ENCODE measurements around the gene PHLPP2. TPM values are rescaled to one million over a fixed set of nuclear protein-coding genes. Genes with fewer than 3 reads are reported as not detected.

The PHLPP2 gene
- total and polyA plus RNA-seq, 2 donors (not counting 1 experiment from before 2014, with no cell fraction given) = 9.7 to 13.2 TPM

DNA sequence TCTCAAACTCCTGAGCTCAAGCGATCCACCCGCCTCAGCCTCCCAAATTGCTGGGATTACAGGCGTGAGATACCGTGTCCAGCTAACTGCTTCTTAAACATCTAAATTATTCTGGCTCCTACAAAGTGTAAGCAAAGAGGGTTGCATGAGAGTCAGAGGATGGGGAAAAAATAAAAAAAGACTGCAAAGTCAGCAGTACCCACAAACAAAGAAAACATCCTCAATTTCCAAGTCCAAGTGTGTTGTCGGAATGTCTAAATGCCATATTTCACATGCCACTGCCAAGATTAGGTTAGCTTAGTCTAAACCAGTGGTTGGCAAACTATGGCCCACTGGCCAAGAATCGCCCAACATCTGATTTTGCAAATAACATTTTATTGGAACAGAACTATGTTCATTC is 13.0 kb upstream of the PHLPP2 start:
- H2AFZ ChIP-seq (ENCODE audit: low read length) = no peak overlapping the region
- DNase-seq (ENCODE audit: low read depth in 2 of 2) = no peak
- no peaks in the 10 kb centered on the region for H3K9me3 ChIP-seq (ENCODE audit: control insufficient read depth, insufficient read depth, low read depth, low read length)
- H3K4me1 ChIP-seq (ENCODE audit: control insufficient read depth, extremely low read depth, insufficient read depth, low read length) = no peaks in the 10 kb centered on the region
- H3K4me3 ChIP-seq (replicated peaks in 1 of 4; ENCODE audit: control extremely low read depth in 1 of 4, insufficient read depth in 1 of 4, low read depth in 3 of 4, low read length in 4 of 4) = no peak overlapping the region
- H3K27me3 ChIP-seq (ENCODE audit: control insufficient read depth, insufficient read depth, low read length) = no peaks in the 10 kb centered on the region
- H3K27ac ChIP-seq (ENCODE audit: insufficient read depth, low read length) = no peak overlapping the region
- H4K20me1 ChIP-seq (ENCODE audit: control insufficient read depth, extremely low read depth, insufficient read depth, low read length) = no peaks in the 10 kb centered on the region
- H3K79me2 ChIP-seq (ENCODE audit: control insufficient read depth, insufficient read depth, low read length) = no peaks in the 10 kb centered on the region
- TF ChIP-seq EZH2 (IDR thresholded peaks at IDR 0.05; ENCODE audit: low read length, missing control alignments) = no peak
- TF ChIP-seq, protein P1, sequence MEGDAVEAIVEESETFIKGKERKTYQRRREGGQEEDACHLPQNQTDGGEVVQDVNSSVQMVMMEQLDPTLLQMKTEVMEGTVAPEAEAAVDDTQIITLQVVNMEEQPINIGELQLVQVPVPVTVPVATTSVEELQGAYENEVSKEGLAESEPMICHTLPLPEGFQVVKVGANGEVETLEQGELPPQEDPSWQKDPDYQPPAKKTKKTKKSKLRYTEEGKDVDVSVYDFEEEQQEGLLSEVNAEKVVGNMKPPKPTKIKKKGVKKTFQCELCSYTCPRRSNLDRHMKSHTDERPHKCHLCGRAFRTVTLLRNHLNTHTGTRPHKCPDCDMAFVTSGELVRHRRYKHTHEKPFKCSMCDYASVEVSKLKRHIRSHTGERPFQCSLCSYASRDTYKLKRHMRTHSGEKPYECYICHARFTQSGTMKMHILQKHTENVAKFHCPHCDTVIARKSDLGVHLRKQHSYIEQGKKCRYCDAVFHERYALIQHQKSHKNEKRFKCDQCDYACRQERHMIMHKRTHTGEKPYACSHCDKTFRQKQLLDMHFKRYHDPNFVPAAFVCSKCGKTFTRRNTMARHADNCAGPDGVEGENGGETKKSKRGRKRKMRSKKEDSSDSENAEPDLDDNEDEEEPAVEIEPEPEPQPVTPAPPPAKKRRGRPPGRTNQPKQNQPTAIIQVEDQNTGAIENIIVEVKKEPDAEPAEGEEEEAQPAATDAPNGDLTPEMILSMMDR (conservative IDR thresholded peaks at IDR 0.05 in 1 of 2, IDR thresholded peaks at IDR 0.05 in 1 of 2; ENCODE audit: low read depth in 1 of 2, low read length in 2 of 2) = no peak
- H3K4me2 ChIP-seq (ENCODE audit: extremely low read depth, insufficient read depth, low read length) = no peak overlapping the region
- no peak overlapping the region for H3K9ac ChIP-seq (ENCODE audit: insufficient read depth, low read length)
- H3K36me3 ChIP-seq (ENCODE audit: control insufficient read depth, insufficient read depth, low read length) = peaks cover 14% of the 10 kb centered on the region

DNA sequence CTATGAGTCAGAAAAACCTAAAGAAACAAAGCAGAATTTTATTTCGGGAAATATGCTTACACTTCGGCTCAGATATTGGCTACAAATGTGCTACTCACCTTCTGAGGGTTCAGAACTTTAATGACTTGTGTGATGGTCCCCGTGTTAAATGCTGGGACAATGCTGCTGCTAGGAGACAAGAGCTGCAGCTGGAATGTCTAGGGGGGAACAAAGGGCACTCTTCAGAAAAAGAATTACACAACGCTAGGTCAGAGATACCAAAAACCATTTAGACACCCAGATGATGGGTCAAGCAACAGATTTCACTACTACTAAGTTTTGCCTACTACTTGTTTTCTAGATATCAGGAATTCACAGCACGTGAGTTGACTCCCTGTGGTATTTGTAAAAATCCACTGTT is 10.0 kb upstream of the PHLPP2 start:
- no peaks in the 10 kb centered on the region for H3K79me2 ChIP-seq (ENCODE audit: control insufficient read depth, insufficient read depth, low read length)
- H3K9me3 ChIP-seq (ENCODE audit: control insufficient read depth, insufficient read depth, low read depth, low read length) = no peaks in the 10 kb centered on the region
- no peaks in the 10 kb centered on the region for H4K20me1 ChIP-seq (ENCODE audit: control insufficient read depth, extremely low read depth, insufficient read depth, low read length)
- no peaks in the 10 kb centered on the region for H3K4me1 ChIP-seq (ENCODE audit: control insufficient read depth, extremely low read depth, insufficient read depth, low read length)
- no peak for DNase-seq (ENCODE audit: low read depth in 2 of 2)
- no peaks in the 10 kb centered on the region for H3K27me3 ChIP-seq (ENCODE audit: control insufficient read depth, insufficient read depth, low read length)
- no peak overlapping the region for H3K9ac ChIP-seq (ENCODE audit: insufficient read depth, low read length)
- H3K4me3 ChIP-seq (replicated peaks in 1 of 4; ENCODE audit: control extremely low read depth in 1 of 4, insufficient read depth in 1 of 4, low read depth in 3 of 4, low read length in 4 of 4) = no peak overlapping the region
- TF ChIP-seq, protein P1 (conservative IDR thresholded peaks at IDR 0.05 in 1 of 2, IDR thresholded peaks at IDR 0.05 in 1 of 2; ENCODE audit: low read depth in 1 of 2, low read length in 2 of 2) = no peak
- no peak for TF ChIP-seq EZH2 (IDR thresholded peaks at IDR 0.05; ENCODE audit: low read length, missing control alignments)
- H3K36me3 ChIP-seq (ENCODE audit: control insufficient read depth, insufficient read depth, low read length) = peaks cover 17% of the 10 kb centered on the region
- no peak overlapping the region for H3K27ac ChIP-seq (ENCODE audit: insufficient read depth, low read length)
- no peak overlapping the region for H3K4me2 ChIP-seq (ENCODE audit: extremely low read depth, insufficient read depth, low read length)
- no peak overlapping the region for H2AFZ ChIP-seq (ENCODE audit: low read length)

DNA sequence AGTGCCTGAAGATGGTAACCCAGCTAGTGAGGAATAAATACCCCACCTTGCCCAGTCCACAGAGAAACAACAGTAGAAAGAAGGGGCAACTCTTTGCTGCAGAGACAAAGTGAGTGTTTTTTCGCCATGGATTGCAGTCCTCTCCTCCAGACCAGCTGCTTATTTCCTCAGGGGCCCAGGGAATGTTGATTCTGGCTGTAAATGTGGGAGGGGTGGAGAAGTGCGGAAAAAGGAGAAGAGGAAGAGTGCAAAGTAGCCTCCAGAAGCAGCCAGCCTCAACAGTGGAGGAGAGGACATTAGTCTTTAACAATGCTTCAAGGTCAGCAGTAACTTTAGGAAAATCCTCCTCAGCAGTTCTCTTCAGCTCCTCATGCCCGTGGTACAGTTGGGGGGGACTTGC is 8.1 kb upstream of the PHLPP2 start:
- Histone ChIP-seq H3K79me2 (ENCODE audit: control insufficient read depth, insufficient read depth, low read length) (no peaks in the 10 kb centered on the region), H3K4me1 (ENCODE audit: control insufficient read depth, extremely low read depth, insufficient read depth, low read length) (no peaks in the 10 kb centered on the region), H3K4me3 (replicated peaks in 1 of 4; ENCODE audit: control extremely low read depth in 1 of 4, insufficient read depth in 1 of 4, low read depth in 3 of 4, low read length in 4 of 4) (no peak overlapping the region), H3K27ac (ENCODE audit: insufficient read depth, low read length) (no peak overlapping the region), H3K9ac (ENCODE audit: insufficient read depth, low read length) (no peak overlapping the region), H3K4me2 (ENCODE audit: extremely low read depth, insufficient read depth, low read length) (no peak overlapping the region), H2AFZ (ENCODE audit: low read length) (no peak overlapping the region), H3K36me3 (ENCODE audit: control insufficient read depth, insufficient read depth, low read length) (peaks cover 11% of the 10 kb centered on the region), H4K20me1 (ENCODE audit: control insufficient read depth, extremely low read depth, insufficient read depth, low read length) (no peaks in the 10 kb centered on the region), H3K9me3 (ENCODE audit: control insufficient read depth, insufficient read depth, low read depth, low read length) (no peaks in the 10 kb centered on the region), H3K27me3 (ENCODE audit: control insufficient read depth, insufficient read depth, low read length) (no peaks in the 10 kb centered on the region)
- TF ChIP-seq, protein P1 (conservative IDR thresholded peaks at IDR 0.05 in 1 of 2, IDR thresholded peaks at IDR 0.05 in 1 of 2; ENCODE audit: low read depth in 1 of 2, low read length in 2 of 2) = no peak
- TF ChIP-seq EZH2 (IDR thresholded peaks at IDR 0.05; ENCODE audit: low read length, missing control alignments) = no peak
- no peak for DNase-seq (ENCODE audit: low read depth in 2 of 2)
